ENCODE results near the gene IFIT2. TPM values are rescaled to one million over a fixed set of nuclear protein-coding genes. Genes with fewer than 3 reads are reported as not detected.

Gene IFIT2
- total and polyA plus RNA-seq, 8 donors = 0.45 to 5.0 (median 1.6) TPM; not detected in 1

- 71 to 82% (median 72%) methylated on average over 5 of the region's 5 CpGs for WGBS, 5 donors
- TF ChIP-seq POLR2A (IDR thresholded peaks at IDR 0.05) = no peak
- no peak for TF ChIP-seq CTCF (IDR thresholded peaks at IDR 0.05)
- no peak for TF ChIP-seq EP300 (IDR thresholded peaks at IDR 0.05)
- TF ChIP-seq POLR2AphosphoS5 (IDR thresholded peaks at IDR 0.05) = no peak
- intact Hi-C loops (cut with DNase I; ENCODE audit: low total_unique reads) = no loop called here
- no peak for DNase-seq
- peaks cover 4 to 8% (median 6%) of the 10 kb centered on the region in 4 donors for H3K4me1 ChIP-seq
- H3K9me3 ChIP-seq = no peaks in the 10 kb centered on the region
- no peaks in the 10 kb centered on the region for H3K27me3 ChIP-seq
- H3K4me3 ChIP-seq = no peak overlapping the region
- H3K36me3 ChIP-seq = no peaks in the 10 kb centered on the region
- H3K27ac ChIP-seq = no peak overlapping the region
Observed at GRCh38 chr10:89262086-89263051, 39.5 kb upstream of the IFIT2 start.

- H3K9me3 ChIP-seq = no peaks in the 10 kb centered on the region
- no peak for DNase-seq
- H3K4me1 ChIP-seq = peaks cover 4 to 8% (median 6%) of the 10 kb centered on the region in 4 donors
- H3K4me3 ChIP-seq = no peak overlapping the region
- no peaks in the 10 kb centered on the region for H3K36me3 ChIP-seq
- WGBS, 5 donors = 86 to 100% (median 97%) methylated on average over 1 of the region's 1 CpG
- no peak overlapping the region for H3K27ac ChIP-seq
- no peaks in the 10 kb centered on the region for H3K27me3 ChIP-seq
- TF ChIP-seq CTCF (IDR thresholded peaks at IDR 0.05) (no peak), EP300 (IDR thresholded peaks at IDR 0.05) (no peak), POLR2A (IDR thresholded peaks at IDR 0.05) (no peak), POLR2AphosphoS5 (IDR thresholded peaks at IDR 0.05) (no peak)
- intact Hi-C loops (cut with DNase I; ENCODE audit: low total_unique reads) = no loop called here
Observed at GRCh38 chr10:89263091-89263490, 38.8 kb upstream of the IFIT2 start.

- Histone ChIP-seq H3K4me1 (peaks cover 4 to 8% (median 6%) of the 10 kb centered on the region in 4 donors), H3K9me3 (no peaks in the 10 kb centered on the region), H3K27me3 (no peaks in the 10 kb centered on the region), H3K36me3 (no peaks in the 10 kb centered on the region), H3K4me3 (no peak overlapping the region), H3K27ac (no peak overlapping the region)
- intact Hi-C loops (cut with DNase I; ENCODE audit: low total_unique reads) = no loop called here
- no peak for TF ChIP-seq EP300 (IDR thresholded peaks at IDR 0.05)
- no peak for TF ChIP-seq POLR2A (IDR thresholded peaks at IDR 0.05)
- DNase-seq = no peak
- WGBS, 5 donors = 62 to 95% (median 69%) methylated on average over 1 of the region's 1 CpG
Observed at GRCh38 chr10:89263531-89263930, 38.3 kb upstream of the IFIT2 start.

- Histone ChIP-seq H3K27ac (no peak overlapping the region), H3K4me1 (no peaks in the 10 kb centered on the region), H3K36me3 (no peaks in the 10 kb centered on the region), H3K9me3 (no peaks in the 10 kb centered on the region), H3K4me3 (no peak overlapping the region), H3K27me3 (no peaks in the 10 kb centered on the region)
- WGBS, 5 donors = 49 to 66% (median 63%) methylated on average over 1 of the region's 1 CpG
- intact Hi-C loops (cut with DNase I; ENCODE audit: low total_unique reads) = no loop called here
- no peak for DNase-seq
- no peak for TF ChIP-seq EP300 (IDR thresholded peaks at IDR 0.05)
- no peak for TF ChIP-seq POLR2A (IDR thresholded peaks at IDR 0.05)
- no peak for TF ChIP-seq CTCF (IDR thresholded peaks at IDR 0.05)
- no peak for TF ChIP-seq POLR2AphosphoS5 (IDR thresholded peaks at IDR 0.05)
Observed at GRCh38 chr10:89266721-89267453, 35.0 kb upstream of the IFIT2 start.
